ENCODE results near the gene MMP17. TPM values are rescaled to one million over a fixed set of nuclear protein-coding genes. Genes with fewer than 3 reads are reported as not detected.
"Not testable (repeated sequence)": the region's sequence is repeated elsewhere in the genome, so short reads cannot be mapped to it uniquely, and the experiment has no call there.

MMP17 gene
- total RNA-seq, 2 donors from 2014 or later: 1.7 to 2.4 TPM

DNA sequence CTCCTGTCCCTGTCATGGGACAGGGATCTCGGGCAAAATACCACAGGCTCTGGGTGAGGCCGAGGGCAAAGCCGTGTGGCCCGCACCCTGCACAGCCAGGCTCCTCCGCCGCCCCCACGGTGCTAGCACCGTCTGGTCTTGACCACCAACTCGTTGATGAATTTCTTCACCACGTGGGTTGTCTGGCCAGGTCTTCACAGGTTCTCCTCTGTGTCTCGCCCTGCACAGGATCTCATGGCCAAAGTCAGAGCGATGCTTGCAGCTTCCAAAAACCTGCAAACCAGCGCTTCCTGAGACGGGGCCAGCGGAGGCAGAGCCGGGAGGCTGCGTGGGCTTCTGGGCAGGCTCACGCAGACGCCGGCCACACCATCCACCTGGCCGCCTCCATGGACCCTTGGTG lies 29.0 kb upstream of the MMP17 start:
- ATAC-seq (no peak), DNase-seq (no peak)
- intact Hi-C loops (cut with DNase I): no loop called here

DNA sequence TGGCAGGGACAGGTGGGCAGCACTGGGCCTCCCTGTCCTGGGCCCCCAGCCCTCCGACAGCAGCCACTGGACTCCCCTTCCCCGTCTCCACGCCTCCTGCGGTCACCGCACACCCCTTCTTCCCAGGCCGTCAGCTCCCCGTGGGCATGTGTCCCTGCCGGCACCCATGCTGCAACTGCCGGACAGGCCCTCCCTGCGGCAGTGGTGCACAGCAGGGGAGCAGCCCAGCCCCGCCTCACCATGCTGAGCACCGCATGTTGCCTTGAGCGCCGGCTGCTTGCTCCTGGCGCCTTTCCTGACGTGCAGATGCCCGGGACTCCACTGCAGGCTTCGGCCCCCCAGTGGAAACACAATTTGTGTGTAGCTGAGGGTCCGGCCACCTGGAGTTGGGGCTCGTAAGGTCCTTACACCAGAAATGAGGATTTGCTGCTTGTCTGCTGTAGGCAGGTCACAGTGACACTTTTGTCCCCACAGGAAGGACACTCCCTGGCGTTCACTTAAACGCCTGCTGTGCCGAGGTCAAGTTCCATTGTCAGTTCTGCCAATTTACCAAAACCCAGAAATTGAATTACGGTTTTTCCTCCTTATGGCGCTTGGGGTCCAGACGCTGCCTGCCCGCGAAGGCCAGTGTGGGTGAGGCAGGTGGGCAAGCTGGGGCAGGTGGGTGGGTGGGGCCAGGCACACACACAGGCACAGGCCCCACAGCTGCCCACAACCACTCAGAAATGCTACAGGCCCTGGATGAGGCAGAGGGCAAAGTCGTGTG lies 28.2 kb upstream of the MMP17 start:
- intact Hi-C loops (cut with DNase I): no loop called here
- DNase-seq (no peak), ATAC-seq (no peak)

DNA sequence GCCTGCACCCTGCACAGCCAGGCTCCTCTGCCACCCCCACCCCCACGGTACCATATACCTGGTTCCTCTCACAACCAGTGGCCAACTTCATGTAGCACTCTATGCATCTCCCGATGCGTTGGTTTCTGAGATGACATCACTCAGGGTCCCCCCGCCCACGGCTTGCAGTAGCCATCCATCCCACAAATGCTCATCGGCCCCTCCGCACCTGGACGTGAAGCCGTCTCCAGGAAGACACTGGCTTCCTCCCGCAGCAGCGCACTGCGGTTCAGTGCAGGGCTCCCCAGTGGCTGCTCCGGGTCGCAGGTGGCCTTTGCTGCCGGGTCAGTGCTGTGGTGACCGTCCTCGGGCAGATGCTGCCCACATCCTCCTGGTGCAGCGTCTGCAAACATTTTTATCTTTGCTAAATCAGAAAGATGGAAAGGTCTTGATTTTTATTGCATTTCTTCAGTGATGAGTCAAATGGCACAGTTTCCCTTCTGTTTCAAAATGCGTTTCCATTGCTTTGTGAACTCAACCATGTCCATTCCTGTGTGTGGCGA lies 27.5 kb upstream of the MMP17 start:
- ATAC-seq: no peak
- DNase-seq: no peak
- intact Hi-C loops (cut with DNase I): no loop called here

DNA sequence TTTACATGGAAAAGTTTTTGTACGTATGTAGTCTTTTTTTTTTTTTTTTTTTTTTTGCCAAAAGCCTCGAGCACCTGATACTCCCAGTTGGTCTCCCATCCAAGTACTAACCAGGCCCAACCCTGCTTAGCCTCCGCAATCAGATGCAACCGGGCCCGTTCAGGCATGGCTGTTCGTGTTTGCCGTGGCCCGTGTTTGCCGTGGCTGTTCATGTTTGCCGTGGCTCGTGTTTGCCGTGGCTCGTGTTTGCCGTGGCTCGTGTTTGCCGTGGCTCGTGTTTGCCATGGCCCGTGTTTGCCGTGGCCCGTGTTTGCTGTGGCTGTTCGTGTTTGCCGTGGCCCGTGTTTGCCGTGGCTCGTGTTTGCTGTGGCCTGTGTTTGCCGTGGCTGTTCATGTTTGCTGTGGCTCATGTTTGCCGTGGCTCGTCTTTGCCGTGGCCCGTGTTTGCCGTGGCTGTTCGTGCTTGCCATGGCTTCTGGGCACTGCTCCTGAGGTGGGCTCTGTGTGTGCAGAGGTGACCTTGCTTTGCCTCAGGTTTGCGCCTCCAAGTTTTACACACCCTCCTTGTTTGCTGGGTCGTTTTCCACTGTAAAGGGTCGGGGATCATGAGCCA lies 26.8 kb upstream of the MMP17 start:
- intact Hi-C loops (cut with DNase I): no loop called here
- no peak for DNase-seq
- no peak for ATAC-seq

DNA sequence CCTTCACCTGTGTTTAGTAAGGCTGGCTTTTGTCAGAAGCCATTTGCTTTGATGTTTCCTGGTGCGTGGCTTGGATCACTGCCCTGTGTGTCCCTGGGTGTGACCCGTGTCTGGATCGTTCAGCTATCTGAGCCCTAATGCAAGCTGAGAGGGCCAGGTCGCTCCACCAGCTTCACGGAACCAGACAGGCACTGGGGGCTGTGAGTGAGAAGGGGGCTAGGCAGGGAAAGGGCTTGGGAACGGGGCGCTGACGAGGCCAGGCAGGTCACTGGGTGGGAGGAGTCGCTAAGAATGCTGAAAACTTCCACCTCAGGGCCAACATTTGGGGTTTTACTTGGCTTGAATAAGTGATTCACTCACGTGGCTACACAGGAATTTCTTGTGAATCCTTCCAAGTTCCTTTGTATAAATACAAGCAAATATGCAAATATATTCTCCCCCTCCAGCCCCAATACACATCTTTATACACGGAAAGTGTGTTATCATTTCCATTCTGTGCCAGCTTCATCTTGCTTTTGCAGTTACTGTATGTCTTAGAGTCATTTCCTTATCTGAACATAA lies 24.2 kb upstream of the MMP17 start:
- DNase-seq: no peak
- peak; percentile 22 to 24 for ATAC-seq
- intact Hi-C loops (cut with DNase I): no loop called here

DNA sequence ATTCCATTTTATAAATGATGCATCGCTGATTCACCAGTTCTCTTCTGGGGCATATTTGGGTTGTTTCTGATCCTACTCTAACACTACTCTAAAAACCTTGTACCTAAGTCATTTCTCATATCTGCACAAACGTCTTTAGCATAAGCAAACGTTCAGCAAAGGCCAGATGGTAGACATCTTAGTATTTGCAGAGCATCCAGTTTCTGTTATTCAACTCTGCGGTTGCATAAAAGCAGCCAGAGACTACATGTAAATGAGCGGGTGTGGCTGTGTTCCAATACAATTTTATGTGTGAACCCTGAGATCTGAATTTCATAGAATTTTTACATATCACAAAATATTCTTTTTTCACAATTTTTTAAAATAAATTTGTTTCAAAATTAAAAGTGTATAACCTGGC lies 22.8 kb upstream of the MMP17 start:
- DNase-seq (no peak), ATAC-seq (no peak)
- intact Hi-C loops (cut with DNase I): no loop called here

DNA sequence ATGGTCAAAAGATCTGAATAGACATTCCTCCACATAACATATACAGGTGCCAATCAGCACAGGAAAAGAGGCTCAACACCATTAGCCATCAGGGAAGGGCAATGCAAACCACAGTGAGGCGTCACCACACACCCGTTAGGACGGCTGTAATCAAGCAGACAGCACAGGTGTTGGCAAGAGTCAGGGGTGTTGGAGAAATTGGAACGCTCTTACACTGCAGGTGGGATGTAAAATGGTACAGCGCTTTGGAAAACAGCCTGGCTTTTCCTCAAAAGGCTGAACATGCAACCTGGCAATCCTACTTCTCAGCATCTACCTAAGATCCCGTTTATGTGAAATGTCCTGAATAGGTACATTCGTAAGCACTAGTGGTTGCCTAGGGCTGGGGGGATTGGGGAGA lies 21.5 kb upstream of the MMP17 start:
- DNase-seq (no peak), ATAC-seq (no peak)
- intact Hi-C loops (cut with DNase I): no loop called here

DNA sequence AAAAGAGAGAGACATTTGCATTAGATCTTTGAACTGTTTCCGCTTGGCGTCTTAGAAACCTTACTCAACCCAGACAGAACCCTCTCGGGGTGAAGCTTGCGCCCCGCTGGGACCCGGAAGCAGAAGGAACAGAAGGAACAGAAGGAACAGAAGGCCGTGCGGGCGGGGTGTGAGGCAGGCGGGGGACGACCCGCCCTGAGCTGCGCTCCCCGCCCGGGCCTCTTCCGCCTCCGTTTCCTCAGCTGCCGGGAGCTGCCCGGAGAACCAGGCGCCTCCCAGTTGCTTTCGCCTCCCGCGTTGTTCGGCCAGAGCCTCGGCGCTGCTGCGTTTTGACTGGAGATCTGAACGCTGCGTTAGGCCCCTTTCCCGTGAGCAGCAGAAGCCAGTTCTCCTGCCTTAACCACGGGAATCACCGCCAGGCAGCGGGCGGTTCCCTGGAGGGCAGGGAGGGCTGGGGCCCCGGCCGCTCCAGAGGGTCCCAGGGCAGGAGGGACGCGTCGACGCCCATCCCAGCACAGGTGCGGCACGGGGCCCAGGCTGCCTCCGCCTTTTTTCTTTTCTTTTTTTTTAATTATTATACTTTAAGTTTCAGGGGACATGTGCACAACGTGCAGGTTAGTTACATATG lies 19.3 kb upstream of the MMP17 start:
- DNase-seq: peak; percentile 52
- intact Hi-C loops (cut with DNase I): no loop called here
- peak; percentile 77 to 82 for ATAC-seq

DNA sequence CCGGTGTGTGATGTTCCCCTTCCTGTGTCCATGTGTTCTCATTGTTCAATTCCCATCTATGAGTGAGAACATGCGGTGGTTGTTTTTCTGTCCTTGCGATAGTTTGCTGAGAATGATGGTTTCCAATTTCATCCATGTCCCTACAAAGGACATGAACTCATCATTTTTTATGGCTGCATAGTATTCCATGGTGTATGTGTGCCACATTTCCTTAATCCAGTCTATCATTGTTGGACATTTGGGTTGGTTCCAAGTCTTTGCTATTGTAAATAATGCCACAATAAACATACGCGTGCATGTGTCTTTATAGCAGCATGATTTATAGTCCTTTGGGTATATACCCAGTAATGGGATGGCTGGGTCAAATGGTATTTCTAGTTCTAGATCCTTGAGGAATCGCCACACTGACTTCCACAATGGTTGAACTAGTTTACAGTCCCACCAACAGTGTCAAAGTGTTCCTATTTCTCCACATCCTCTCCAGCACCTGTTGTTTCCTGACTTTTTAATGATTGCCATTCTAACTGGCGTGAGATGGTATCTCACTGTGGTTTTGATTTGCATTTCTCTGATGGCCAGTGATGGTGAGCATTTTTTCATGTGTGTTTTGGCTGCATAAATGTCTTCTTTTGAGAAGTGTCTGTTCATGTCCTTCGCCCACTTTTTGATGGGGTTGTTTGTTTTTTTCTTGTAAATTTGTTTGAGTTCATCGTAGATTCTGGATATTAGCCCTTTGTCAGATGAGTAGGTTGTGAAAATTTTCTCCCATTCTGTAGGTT lies 18.5 kb upstream of the MMP17 start:
- intact Hi-C loops (cut with DNase I); ATAC-seq: not testable (repeated sequence)

DNA sequence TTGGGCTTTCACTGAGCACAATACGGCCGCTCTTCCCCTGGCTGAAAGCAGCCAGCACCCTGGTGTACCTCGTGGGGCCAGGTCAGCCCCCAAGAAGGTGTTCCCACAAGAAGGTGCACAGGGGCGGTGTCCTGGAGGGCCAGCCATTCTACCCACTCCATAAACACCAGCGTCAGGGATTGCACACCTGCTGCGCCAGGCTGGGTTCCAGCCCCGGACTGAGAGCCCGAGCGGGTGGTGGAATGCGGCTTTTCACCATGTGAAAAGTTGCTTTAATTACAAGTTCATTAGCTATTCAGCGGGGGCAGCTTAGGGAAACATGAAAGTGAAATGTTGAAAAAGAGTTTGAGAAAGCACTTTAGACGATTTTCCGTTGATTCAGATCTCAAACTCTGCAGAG lies 17.5 kb upstream of the MMP17 start:
- intact Hi-C loops (cut with DNase I): no loop called here
- ATAC-seq (no peak), DNase-seq (no peak)

More for the DNA sequence above, 18.5 kb upstream of the MMP17 start:
- not testable (repeated sequence) for DNase-seq

DNA sequence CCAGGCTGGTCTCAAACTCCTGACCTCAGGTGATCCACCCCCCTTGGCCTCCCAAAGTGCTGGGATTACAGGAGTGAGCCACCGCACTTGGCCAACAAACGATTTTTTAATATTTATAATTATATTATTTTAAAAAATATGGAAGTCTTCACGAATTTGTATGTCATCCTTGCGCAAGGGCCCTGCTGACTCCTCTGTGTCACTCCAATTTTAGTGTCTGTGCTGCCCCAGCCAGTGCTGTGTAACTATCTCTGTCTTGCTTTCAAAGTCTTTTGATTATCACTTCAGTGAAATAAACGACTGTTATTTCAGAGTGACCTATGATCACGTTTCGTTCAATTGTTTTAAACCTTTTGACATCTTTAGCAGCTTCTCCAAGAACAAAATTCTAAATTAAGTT lies 13.1 kb upstream of the MMP17 start:
- ATAC-seq (no peak), DNase-seq (no peak)
- intact Hi-C loops (cut with DNase I): no loop called here

DNA sequence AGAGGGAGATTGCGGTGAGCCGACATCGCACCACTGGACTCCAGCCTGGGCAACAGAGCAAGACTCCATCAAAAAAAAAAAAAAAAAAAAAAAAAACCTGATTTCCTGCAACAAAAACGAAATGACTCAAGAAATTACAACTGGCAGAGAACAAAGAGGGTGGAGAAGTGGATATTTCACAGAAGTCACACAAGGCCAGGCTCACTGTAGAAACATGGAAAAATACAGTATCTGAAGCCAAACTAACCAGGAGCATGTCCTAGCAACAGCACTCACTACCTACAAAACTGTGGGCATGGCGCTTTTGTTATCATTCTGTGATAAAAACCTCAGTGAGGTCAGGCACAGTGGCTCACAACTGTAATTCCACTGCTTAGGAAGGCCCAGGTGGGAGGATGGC lies 11.7 kb upstream of the MMP17 start:
- intact Hi-C loops (cut with DNase I): no loop called here
- ATAC-seq: no peak
- DNase-seq: no peak

DNA sequence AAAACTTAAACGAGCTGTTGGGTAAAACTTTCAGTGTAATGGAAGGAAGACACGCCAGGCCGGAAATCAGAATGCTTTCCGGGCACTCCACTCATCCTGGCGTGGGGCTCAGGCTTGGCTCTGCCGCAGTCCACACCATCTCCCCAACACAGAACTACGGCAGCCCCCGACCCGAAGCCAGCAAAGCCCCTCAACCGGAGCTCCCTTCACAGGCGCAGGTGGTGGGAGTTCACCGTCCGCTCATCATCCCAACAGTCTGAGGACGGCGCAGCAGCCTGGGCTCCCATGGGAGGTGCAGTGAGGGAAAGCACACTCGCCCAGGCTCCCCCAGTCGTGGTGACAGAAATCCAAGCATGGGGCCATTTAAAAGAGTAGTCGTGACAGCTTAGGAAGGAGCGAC lies 11.0 kb upstream of the MMP17 start:
- intact Hi-C loops (cut with DNase I): no loop called here
- DNase-seq (no peak), ATAC-seq (no peak)

DNA sequence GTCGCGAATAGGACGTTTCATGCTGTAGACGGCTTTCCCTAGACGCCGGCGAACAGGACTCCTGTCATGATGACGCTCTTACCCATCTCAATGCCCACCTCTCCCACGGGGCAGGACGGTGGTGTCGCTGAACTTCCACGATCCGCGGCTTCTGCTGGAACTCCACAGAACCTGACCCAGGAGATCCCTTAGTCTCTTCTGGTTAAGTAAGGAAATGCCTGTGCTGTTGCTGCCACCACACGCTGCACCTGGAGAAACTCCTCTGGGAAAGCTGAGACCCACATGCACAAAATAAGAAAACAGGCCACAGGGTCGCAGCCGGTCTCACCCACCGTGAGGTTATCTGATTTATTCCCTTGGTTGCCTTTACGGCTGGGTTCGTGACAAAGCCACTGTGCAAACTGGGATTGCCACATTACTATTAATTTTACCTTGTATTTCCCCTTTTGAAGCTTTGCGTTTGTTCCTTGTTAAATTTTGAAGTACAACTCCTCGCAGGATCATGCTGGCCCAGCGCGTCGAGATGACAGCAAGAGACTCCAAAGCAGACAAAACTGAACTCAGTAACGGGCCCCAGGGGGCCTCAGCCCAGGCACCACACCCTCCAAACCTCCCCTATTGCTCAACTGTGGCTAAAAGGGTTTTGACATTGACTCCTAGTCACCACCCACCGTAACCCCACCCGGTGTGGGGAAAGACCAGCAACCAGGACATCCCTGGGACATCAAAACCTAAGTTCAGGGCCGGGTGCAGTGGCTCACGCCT lies 9.2 kb upstream of the MMP17 start:
- intact Hi-C loops (cut with DNase I): no loop called here
- ATAC-seq: peak in 1 of 2 donors; percentile 38
- no peak for DNase-seq

DNA sequence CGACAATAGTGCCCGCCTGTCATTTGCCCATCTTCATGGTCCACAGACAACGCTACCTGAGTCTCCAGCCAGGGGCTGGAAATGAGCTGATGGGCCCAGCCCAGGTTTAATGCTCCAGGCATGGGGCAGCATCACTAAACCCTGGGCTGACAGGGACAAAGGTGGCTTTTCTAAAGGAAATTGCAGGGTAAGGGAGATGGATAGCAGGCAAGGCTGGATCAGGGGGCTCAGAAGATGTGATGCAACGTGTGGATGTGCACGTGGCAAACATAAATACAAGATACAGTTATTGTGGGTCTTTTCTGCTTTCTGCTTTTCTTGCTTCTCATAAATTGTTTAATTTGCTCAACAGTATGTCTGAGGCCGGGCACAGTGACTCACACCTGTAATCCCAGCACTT lies 3.7 kb upstream of the MMP17 start:
- DNase-seq (no peak), ATAC-seq (no peak)
- intact Hi-C loops (cut with DNase I): no loop called here

DNA sequence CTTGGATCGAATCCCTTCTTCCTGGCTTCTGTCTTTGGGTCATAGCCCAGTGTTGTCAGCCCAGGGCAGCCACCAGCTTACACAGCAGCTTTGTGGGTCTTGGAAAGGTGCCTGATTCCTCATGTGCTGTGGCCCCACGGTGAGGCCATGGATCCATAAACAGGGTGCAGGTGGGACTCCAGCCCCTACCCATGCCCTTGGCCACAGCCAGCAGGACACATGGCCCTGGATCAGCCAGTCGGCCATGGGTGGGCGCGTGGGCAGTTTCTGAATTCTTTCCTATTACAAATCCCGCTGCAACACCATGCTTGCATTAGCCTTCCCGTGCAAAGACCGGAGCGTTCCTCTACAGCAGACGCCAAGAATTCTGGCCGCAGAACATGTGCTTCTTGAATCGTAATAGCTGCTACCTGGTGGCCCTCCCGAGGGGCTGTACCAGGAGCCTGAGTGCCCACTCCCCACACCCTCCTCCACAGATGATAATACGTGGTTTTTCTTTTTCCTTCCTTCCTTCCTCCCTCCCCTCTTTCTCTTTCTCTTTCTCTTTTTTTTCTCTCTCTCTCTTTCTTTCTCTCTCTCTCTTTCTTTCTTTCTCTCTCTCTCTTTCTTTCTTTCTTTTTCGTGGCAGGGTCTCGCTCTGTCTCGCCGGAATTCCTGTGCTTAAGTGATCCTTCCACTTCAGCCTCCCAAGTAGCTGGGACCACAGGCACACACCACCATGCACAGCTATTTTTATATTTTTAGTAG lies 2.9 kb upstream of the MMP17 start:
- intact Hi-C loops (cut with DNase I): no loop called here
- no peak for DNase-seq
- ATAC-seq: peak in 1 of 2 donors; percentile 56

DNA sequence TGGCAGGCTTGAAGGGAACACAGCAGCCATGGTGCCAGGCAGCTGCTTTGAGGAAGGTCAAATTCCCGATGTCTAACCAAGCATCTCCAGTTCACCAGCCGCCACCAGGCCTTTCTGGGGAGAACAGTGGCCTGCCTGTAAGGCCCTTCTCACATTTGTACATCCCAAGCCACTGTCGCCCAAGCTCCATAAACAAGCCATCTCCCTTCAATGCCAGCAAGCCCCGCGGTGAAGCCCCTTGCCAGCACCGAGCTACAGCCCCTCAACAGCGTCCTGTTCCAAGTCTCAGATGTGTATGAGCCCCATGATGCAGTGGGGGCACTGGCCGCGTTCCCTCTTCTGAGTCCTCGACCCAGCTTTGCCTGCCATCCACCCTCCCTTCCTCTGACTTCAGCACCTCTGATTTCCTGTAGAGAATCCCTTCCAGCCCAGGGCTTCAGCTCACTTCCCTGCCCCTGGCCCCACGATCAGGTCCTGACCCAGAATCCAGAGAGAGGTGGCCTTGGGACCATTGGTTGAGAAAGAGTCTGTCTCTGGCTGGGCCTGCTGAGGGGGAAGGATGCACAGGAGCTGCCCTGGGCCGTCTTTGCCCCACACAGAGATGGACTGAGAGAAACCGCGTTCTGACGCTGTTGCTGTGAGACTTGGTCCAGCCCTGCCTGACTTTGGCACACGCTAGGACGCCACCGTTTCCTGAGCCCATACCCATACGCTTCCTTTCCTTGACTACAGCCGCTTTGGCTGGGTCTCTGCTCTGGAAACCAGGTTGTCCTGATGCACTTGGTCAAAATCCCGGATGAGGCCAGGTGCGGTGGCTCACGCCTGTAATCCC lies 1.9 kb upstream of the MMP17 start:
- ATAC-seq (no peak), DNase-seq (no peak)
- intact Hi-C loops (cut with DNase I): no loop called here

All from left cardiac atrium (tissue), 4 donors.